Smooth muscle cell (in vitro differentiated cells): Measurements from ENCODE around the gene POLL. TPM values are rescaled to one million over a fixed set of nuclear protein-coding genes. Genes with fewer than 3 reads are reported as not detected.

Experiments used
- DNase-seq: peaks from one replicate; lab custom pipeline; 2025; ENCODE audit not compliant: unreplicated experiment; lab: John Stamatoyannopoulos, UW
- H2AFZ ChIP-seq: fragments of 200-600 bp; sonication (generic); 2 replicates; pipeline ENCODE4 v1.6.0; 2016; ENCODE audit warnings: antibody characterized with exemption, low read depth, mild to moderate bottlenecking
- H3F3A ChIP-seq: fragments of 200-600 bp; sonication (generic); 2 replicates; pipeline ENCODE4 v1.6.0; 2017; ENCODE audit warnings: antibody characterized with exemption, low read depth
- H3K27ac ChIP-seq: fragments of 200-600 bp; sonication (generic); 2 replicates; pipeline ENCODE4 v1.5.1; 2016; ENCODE audit warnings: low read depth, mild to moderate bottlenecking
- H3K27me3 ChIP-seq: fragments of 200-600 bp; sonication (generic); 2 replicates; pipeline ENCODE4 v1.6.1; 2016; ENCODE audit warnings: low read depth, mild to moderate bottlenecking
- H3K36me3 ChIP-seq: fragments of 200-600 bp; sonication (generic); 2 replicates; pipeline ENCODE4 v1.5.1; 2016; ENCODE audit warnings: low read depth
- H3K4me1 ChIP-seq: fragments of 200-600 bp; sonication (generic); 2 replicates; pipeline ENCODE4 v1.5.1; 2016; ENCODE audit warnings: low read depth
- H3K4me2 ChIP-seq: fragments of 200-600 bp; sonication (generic); 2 replicates; pipeline ENCODE4 v1.6.0; 2016; ENCODE audit warnings: mild to moderate bottlenecking
- H3K4me3 ChIP-seq: fragments of 200-600 bp; sonication (generic); 2 replicates; pipeline ENCODE4 v1.5.1; 2016; ENCODE audit warnings: mild to moderate bottlenecking
- H3K79me2 ChIP-seq: fragments of 200-600 bp; sonication (generic); 2 replicates; pipeline ENCODE4 v1.6.0; 2016; ENCODE audit warnings: low read depth, mild to moderate bottlenecking
- H3K9ac ChIP-seq: fragments of 200-600 bp; sonication (generic); 2 replicates; pipeline ENCODE4 v1.6.0; 2016; ENCODE audit warnings: low read depth
- H3K9me3 ChIP-seq: fragments of 200-600 bp; sonication (generic); replicated peaks from 2 replicates; pipeline ENCODE4 v1.5.1; 2016; ENCODE audit warnings: low read depth
- H4K20me1 ChIP-seq: fragments of 200-600 bp; sonication (generic); 2 replicates; pipeline ENCODE4 v1.6.0; 2016; ENCODE audit warnings: low read depth
- CTCF ChIP-seq: fragments of 200-600 bp; sonication (generic); IDR thresholded peaks from 2 replicates; pipeline ENCODE4 v1.5.1; 2017; ENCODE audit warnings: borderline replicate concordance, mild to moderate bottlenecking, antibody characterized with exemption; ENCODE audit not compliant: insufficient read depth, poor library complexity, severe bottlenecking
- WGBS: methylation state at CpG from one replicate; pipeline ENCODE4 v1.1.7; 2016; ENCODE audit warnings: low lambda C conversion rate; 5-methylcytosine and 5-hydroxymethylcytosine counted together
- polyA plus RNA-seq: library from polyadenylated mRNA; unstranded; fragments of >200 nt; fragmentation: Nextera tagmentation; extraction: Ambion mirVana; gene quantifications from 2 replicates; pipeline ENCODE4 v1.2.1, GENCODE V29; 2016
- total RNA-seq: library from RNA; depleted of rRNA; stranded (reverse); fragments of >200 nt; gene quantifications from 2 replicates; pipeline ENCODE4 v1.2.3, GENCODE V29; 2014

POLL gene
- total and polyA plus RNA-seq, 2 experiments from 2014 or later, result 14.6 to 15.1 TPM

- H3K27me3 ChIP-seq, result peaks cover 26% of the 10 kb centered on the region
- no peak overlapping the region for H3K4me3 ChIP-seq
- H3K9me3 ChIP-seq, result no peaks in the 10 kb centered on the region
- no peaks in the 10 kb centered on the region for H3K36me3 ChIP-seq
- no peaks in the 10 kb centered on the region for H3F3A ChIP-seq
- no peaks in the 10 kb centered on the region for H3K4me1 ChIP-seq
- DNase-seq, result no peak
- H3K27ac ChIP-seq, result no peak overlapping the region
- no peaks in the 10 kb centered on the region for H3K79me2 ChIP-seq
- no peaks in the 10 kb centered on the region for H4K20me1 ChIP-seq
- WGBS, result 92% methylated on average over 5 of the region's 5 CpGs
- H2AFZ ChIP-seq, result no peak overlapping the region
- no peak for TF ChIP-seq CTCF
- H3K9ac ChIP-seq, result no peak overlapping the region
- no peak overlapping the region for H3K4me2 ChIP-seq
These were observed 25.8 kb downstream of the POLL start for GRCh38 chr10:101562231-101562630.

GRCh38 chr10:101561068-101561915, 26.8 kb downstream of the POLL start:
- TF ChIP-seq CTCF, result no peak
- Histone ChIP-seq H2AFZ (no peak overlapping the region), H4K20me1 (no peaks in the 10 kb centered on the region), H3K9me3 (no peaks in the 10 kb centered on the region), H3K4me1 (no peaks in the 10 kb centered on the region), H3K27me3 (peaks cover 17% of the 10 kb centered on the region), H3K36me3 (no peaks in the 10 kb centered on the region), H3K4me2 (no peak overlapping the region), H3F3A (no peaks in the 10 kb centered on the region), H3K4me3 (no peak overlapping the region), H3K79me2 (no peaks in the 10 kb centered on the region), H3K9ac (no peak overlapping the region), H3K27ac (no peak overlapping the region)
- WGBS, result 89% methylated on average over 15 of the region's 15 CpGs
- no peak for DNase-seq

- Histone ChIP-seq H2AFZ (no peak overlapping the region), H3K9me3 (no peaks in the 10 kb centered on the region), H3F3A (no peaks in the 10 kb centered on the region), H3K27ac (no peak overlapping the region), H3K27me3 (peaks cover 10% of the 10 kb centered on the region), H3K4me1 (no peaks in the 10 kb centered on the region), H3K4me2 (no peak overlapping the region), H3K36me3 (no peaks in the 10 kb centered on the region), H3K4me3 (no peak overlapping the region), H3K9ac (no peak overlapping the region), H4K20me1 (no peaks in the 10 kb centered on the region), H3K79me2 (no peaks in the 10 kb centered on the region)
- DNase-seq, result no peak
- WGBS, result 77% methylated on average over 2 of the region's 2 CpGs
- TF ChIP-seq CTCF, result no peak
These were observed 27.6 kb downstream of the POLL start for GRCh38 chr10:101560298-101561067.
